A673 (cell line): ENCODE data around the gene SNRNP70. TPM values are rescaled to one million over a fixed set of nuclear protein-coding genes. Genes with fewer than 3 reads are reported as not detected.
"Not testable (repeated sequence)": the region's sequence is repeated elsewhere in the genome, so short reads cannot be mapped to it uniquely, and the experiment has no call there.

Experiments
- Bru-seq: library from RNA; stranded (reverse); fragments of 400-500 nt; gene quantifications from one replicate; lab custom pipeline; 2021; lab: Mats Ljungman, UMichigan
- BruChase-seq, 2 experiments: library from RNA; stranded (reverse); fragments of 400-500 nt; gene quantifications; one replicate each; lab custom pipeline; 2021; lab: Mats Ljungman, UMichigan
- BruUV-seq: library from RNA; stranded (reverse); fragments of 400-500 nt; replicated peaks from 2 replicates; lab custom pipeline; 2021; lab: Mats Ljungman, UMichigan
- CTCF ChIA-PET: fragments of 300-600 bp; sonication (Branson Sonifier 250); formaldehyde crosslinking; loops from one replicate; lab custom pipeline; 2022; ENCODE audit warnings: antibody characterized with exemption; lab: Charles Lee
- POLR2A ChIA-PET: fragments of 300-600 bp; sonication (Branson Sonifier 250); formaldehyde crosslinking; loops from one replicate; lab custom pipeline; 2022; ENCODE audit warnings: antibody characterized with exemption; ENCODE audit not compliant: low non-redundant PET; lab: Charles Lee
- DNase-seq: peaks from one replicate; pipeline ENCODE4 v3.0.0-alpha.2; 2015; ENCODE audit warnings: low spot score
- H3K27ac ChIP-seq: fragments of 200-600 bp; sonication (generic); 2 replicates; pipeline ENCODE4 v1.5.1; 2016; ENCODE audit warnings: mixed run types, low read depth, mild to moderate bottlenecking, mixed read lengths, antibody characterized with exemption, low read length; ENCODE audit not compliant: poor library complexity, severe bottlenecking
- H3K27me3 ChIP-seq: fragments of 200-600 bp; sonication (generic); replicated peaks from 2 replicates; pipeline ENCODE4 v1.6.1; 2017; ENCODE audit warnings: mixed run types, low read depth, mild to moderate bottlenecking, mixed read lengths, antibody characterized with exemption, low read length; ENCODE audit not compliant: insufficient read depth, poor library complexity
- H3K36me3 ChIP-seq: fragments of 200-600 bp; sonication (generic); 2 replicates; pipeline ENCODE4 v1.6.1; 2016; ENCODE audit warnings: mixed run types, mild to moderate bottlenecking, mixed read lengths, antibody characterized with exemption, low read length; ENCODE audit not compliant: insufficient read depth, poor library complexity, severe bottlenecking
- H3K4me1 ChIP-seq: fragments of 200-600 bp; sonication (generic); 2 replicates; pipeline ENCODE4 v1.6.1; 2017; ENCODE audit warnings: mixed run types, mild to moderate bottlenecking, mixed read lengths, antibody characterized with exemption, low read length; ENCODE audit not compliant: insufficient read depth, poor library complexity, severe bottlenecking
- H3K4me3 ChIP-seq: fragments of 200-600 bp; sonication (generic); 2 replicates; pipeline ENCODE4 v1.5.1; 2016; ENCODE audit warnings: low read depth, mixed run types, mild to moderate bottlenecking, mixed read lengths, low read length; ENCODE audit not compliant: poor library complexity, severe bottlenecking
- H3K9me3 ChIP-seq: fragments of 200-600 bp; sonication (generic); 2 replicates; pipeline ENCODE4 v1.6.1; 2016; ENCODE audit warnings: mixed run types, low read depth, mild to moderate bottlenecking, mixed read lengths, antibody characterized with exemption, low read length; ENCODE audit not compliant: poor library complexity, severe bottlenecking
- CTCF ChIP-seq: fragments of 300-800, 200-600 bp; sonication (generic); conservative IDR thresholded peaks from 2 replicates; pipeline ENCODE4 v1.5.1; 2017; ENCODE audit warnings: low read depth, mild to moderate bottlenecking, antibody characterized with exemption, low read length, moderate library complexity, mixed read lengths
- EZH2 ChIP-seq: fragments of 200-600 bp; sonication (generic); IDR thresholded peaks from 2 replicates; pipeline ENCODE4 v1.6.1; 2017; ENCODE audit warnings: borderline replicate concordance, low read depth, mild to moderate bottlenecking, mixed read lengths, antibody characterized with exemption, low read length; ENCODE audit not compliant: poor library complexity, severe bottlenecking
- intact Hi-C: fragments of 100-400 bp; cut with micrococcal nuclease; formaldehyde crosslinking; loops from one replicate; pipeline ENCODE4 v1.10.0; 2022; ENCODE audit not compliant: unreplicated experiment
- long read RNA-seq: library from polyadenylated mRNA; stranded (forward); transcript quantifications from one replicate; pipeline ENCODE4 v2.0.0, GENCODE V29; 2022
- total RNA-seq: library from RNA; stranded (reverse); gene quantifications from 2 replicates; pipeline ENCODE4 v1.2.3, GENCODE V29; 2021

The SNRNP70 gene
- total RNA-seq (291 and 295 TPM in 2 replicates), Bru-seq, nascent RNA (percentile 91 among the genes with signal in this experiment), BruChase-seq, experiment 1, labeled RNA remaining after a 2-hour chase (percentile 89 among the genes with signal in this experiment), BruChase-seq, experiment 2, labeled RNA remaining after a 6-hour chase (percentile 94 among the genes with signal in this experiment)
- long read RNA-seq, transcript SNRNP70-206 (10 exons, 1,574 nt), result major isoform, 278 of 580 reads
- long read RNA-seq, transcript SNRNP70-203 (3 exons, 3,221 nt), result minor isoform, 82 of 580 reads
- long read RNA-seq, transcript SNRNP70-201 (10 exons, 1,603 nt), result minor isoform, 61 of 580 reads
- long read RNA-seq, transcript SNRNP70-209 (11 exons, 1,757 nt), result minor isoform, 7 of 580 reads
- long read RNA-seq, partial matches to known transcripts, result 79 of 580 reads
- long read RNA-seq, other reads (novel, unspliced or antisense), result 71 of 580 reads

- ChIA-PET CTCF (no interaction called here), POLR2A (no interaction called here)
- H3K4me3 ChIP-seq, result peak within 1 kb of the TSS; percentile 88
- peaks cover 30% of the 10 kb centered on the region for H3K36me3 ChIP-seq
- no peaks in the 10 kb centered on the region for H3K27me3 ChIP-seq
- peak; percentile 100 for DNase-seq
- peaks cover 9% of the 10 kb centered on the region for H3K4me1 ChIP-seq
- no TSS peak for BruUV-seq
- peak within 1 kb of the TSS; percentile 97 for H3K27ac ChIP-seq
- H3K9me3 ChIP-seq, result no peaks in the 10 kb centered on the region
- intact Hi-C loops, result no loop called here
- no peak for TF ChIP-seq CTCF
- TF ChIP-seq EZH2, result no peak
These were observed at the start of gene SNRNP70 for GRCh38 chr19:49085020-49085867. Gene SNRNP70 (plus strand): TSS chr19:49085451. CDS start chr19:49086415, 964 bp downstream.

GRCh38 chr19:49036815-49037214, 48.4 kb upstream of the SNRNP70 start, which contains the start of gene CGB1:
Gene CGB1 (minus strand): TSS chr19:49036895. CDS start chr19:49036711, 184 bp downstream.
- intact Hi-C loops, H3K4me1 ChIP-seq, H3K4me3 ChIP-seq, H3K27ac ChIP-seq, H3K9me3 ChIP-seq, BruUV-seq, POLR2A ChIA-PET, H3K36me3 ChIP-seq, CTCF ChIA-PET, H3K27me3 ChIP-seq: not testable (repeated sequence)
- peak; percentile 63 for DNase-seq
- peak; percentile 71 for TF ChIP-seq CTCF

- H3K27me3 ChIP-seq, BruUV-seq, POLR2A ChIA-PET, H3K9me3 ChIP-seq, H3K27ac ChIP-seq, H3K4me1 ChIP-seq, H3K4me3 ChIP-seq, CTCF ChIA-PET, intact Hi-C loops, H3K36me3 ChIP-seq, DNase-seq: not testable (repeated sequence)
These were observed 47.1 kb upstream of the SNRNP70 start for GRCh38 chr19:49038111-49038510.

GRCh38 chr19:49038557-49039276, 46.5 kb upstream of the SNRNP70 start:
- H3K4me3 ChIP-seq, H3K27ac ChIP-seq, POLR2A ChIA-PET, DNase-seq, H3K36me3 ChIP-seq, CTCF ChIA-PET, H3K4me1 ChIP-seq, H3K9me3 ChIP-seq, H3K27me3 ChIP-seq, intact Hi-C loops, BruUV-seq: not testable (repeated sequence)

- H3K27me3 ChIP-seq, H3K9me3 ChIP-seq, DNase-seq, BruUV-seq, H3K4me3 ChIP-seq, H3K4me1 ChIP-seq, intact Hi-C loops, H3K27ac ChIP-seq, H3K36me3 ChIP-seq: not testable (repeated sequence)
- POLR2A ChIA-PET, result interaction anchor here (0.6 kb wide), 1 partner anchor 14 kb away, joined by 4 read pairs; no protein-coding TSS in a partner anchor
- CTCF ChIA-PET, result interaction anchor here (0.7 kb wide), 1 partner anchor 43 kb away, joined by 3 read pairs; no protein-coding TSS in a partner anchor
These were observed 45.5 kb upstream of the SNRNP70 start for GRCh38 chr19:49039736-49040135.
